ENCODE data around the gene LY9.

GRCh38 chr1:160858507-160858906 is 62.5 kb downstream of the LY9 start:
- TF ChIP-seq POLR2A (IDR thresholded peaks at IDR 0.05), result no peak
- TF ChIP-seq, protein P1, sequence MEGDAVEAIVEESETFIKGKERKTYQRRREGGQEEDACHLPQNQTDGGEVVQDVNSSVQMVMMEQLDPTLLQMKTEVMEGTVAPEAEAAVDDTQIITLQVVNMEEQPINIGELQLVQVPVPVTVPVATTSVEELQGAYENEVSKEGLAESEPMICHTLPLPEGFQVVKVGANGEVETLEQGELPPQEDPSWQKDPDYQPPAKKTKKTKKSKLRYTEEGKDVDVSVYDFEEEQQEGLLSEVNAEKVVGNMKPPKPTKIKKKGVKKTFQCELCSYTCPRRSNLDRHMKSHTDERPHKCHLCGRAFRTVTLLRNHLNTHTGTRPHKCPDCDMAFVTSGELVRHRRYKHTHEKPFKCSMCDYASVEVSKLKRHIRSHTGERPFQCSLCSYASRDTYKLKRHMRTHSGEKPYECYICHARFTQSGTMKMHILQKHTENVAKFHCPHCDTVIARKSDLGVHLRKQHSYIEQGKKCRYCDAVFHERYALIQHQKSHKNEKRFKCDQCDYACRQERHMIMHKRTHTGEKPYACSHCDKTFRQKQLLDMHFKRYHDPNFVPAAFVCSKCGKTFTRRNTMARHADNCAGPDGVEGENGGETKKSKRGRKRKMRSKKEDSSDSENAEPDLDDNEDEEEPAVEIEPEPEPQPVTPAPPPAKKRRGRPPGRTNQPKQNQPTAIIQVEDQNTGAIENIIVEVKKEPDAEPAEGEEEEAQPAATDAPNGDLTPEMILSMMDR (IDR thresholded peaks at IDR 0.05), result no peak
